NCI-H2171 (cell line): ENCODE results near the gene RALGAPB.
"Not testable (repeated sequence)": the region's sequence is repeated elsewhere in the genome, so short reads cannot be mapped to it uniquely, and the experiment has no call there.

Source experiments
- DNase-seq: peaks from one replicate; lab custom pipeline; 2025; lab: John Stamatoyannopoulos, UW

RALGAPB gene

DNA sequence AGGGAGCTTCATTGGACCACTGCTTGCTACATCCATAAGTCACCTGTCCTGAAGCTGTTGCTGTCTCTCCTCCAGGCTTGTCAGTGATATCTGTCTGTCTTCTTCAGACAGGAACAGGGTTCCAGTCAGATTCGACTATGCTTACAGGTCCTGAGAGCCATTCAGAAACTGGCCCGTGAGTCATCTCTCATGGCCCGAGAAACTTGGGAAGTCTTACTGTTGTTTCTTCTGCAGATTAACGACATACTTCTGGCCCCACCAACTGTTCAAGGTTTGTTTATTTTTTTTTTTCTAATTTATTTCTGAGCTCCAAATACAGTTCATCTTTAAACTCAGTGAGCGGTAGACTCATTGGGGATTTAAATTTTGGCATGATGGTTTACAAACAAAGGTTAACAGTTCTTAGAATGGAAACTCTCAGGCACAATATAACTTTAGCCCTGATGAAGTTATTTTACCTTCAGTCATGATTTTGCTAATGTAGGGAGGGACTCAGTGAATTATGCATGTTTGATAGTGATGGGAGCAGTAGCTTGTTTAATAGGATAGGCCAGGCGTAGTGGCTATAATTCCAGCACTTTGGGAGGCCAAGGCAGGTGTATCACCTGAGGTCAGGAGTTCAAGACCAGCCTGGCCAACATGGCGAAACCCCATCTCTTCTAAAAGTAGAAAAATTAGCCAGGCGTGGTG lies 24.7 kb downstream of the RALGAPB start:
- DNase-seq = no peak

DNA sequence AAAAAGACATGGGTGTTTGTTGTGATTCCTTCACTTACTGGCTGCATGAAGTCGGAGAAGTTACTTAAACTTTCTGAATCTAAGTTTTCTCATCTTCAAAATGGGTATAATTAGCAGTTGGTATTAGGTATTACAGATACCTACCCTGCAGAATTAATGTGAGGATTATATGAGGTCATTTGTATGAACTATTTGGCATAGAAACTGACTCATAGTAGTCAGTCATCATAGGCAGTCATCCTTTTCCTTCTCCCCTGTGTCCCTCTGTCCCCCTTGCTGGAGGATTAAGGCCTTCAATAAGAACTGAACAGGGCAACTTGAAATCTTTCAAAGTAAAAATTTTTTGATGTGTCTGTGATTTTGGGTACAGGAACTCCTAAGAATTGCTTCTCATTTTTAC lies 26.3 kb downstream of the RALGAPB start:
- no peak for DNase-seq

DNA sequence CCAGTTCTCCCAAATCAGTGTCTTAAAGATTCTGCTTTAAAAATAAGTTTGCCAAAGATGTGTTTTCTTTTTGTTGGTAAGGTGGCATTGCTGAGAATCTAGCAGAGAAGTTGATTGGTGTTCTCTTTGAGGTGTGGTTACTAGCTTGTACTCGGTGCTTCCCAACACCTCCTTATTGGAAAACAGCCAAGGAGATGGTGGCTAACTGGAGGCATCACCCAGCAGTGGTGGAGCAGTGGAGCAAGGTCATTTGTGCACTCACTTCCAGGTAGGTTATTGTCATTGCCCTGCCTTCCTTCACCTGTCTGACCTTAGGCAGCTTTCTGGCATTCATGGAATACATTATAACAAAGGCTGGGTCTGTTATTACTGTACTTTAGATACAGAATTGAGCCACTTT lies 26.7 kb downstream of the RALGAPB start:
- no peak for DNase-seq

- no peak for DNase-seq
These were observed 29.3 kb downstream of the RALGAPB start for GRCh38 chr20:38501858-38502436.

DNA sequence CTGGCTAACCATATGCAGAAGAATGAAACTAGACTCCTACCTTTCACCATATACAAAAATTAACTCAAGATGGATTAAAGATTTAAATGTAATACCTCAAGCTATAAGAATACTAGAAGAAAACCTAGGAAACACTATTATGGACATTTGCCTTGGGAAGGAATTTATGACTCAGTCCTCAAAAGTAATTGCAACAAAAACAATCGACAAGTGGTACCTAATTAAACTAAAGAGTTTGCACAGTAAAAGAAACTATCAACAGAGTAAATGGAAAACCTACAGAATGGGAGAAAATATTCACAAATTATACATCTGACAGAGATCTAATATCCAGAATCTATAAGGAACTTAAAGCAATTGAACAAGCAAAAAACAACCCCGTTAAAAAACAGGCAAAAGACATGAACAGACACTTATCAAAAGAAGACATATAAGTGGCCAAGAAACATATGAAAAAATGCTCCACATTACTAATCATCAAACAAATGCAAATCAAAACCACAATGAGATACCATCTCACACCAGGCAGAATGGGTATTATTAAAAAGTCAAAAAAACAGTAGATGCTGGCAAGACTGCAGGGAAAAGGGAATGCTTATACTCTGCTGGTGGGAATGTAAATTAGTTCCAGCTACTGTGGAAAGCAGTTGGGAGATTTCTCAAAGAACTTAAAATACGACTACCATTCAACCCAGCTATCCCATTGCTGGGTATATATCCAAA lies 31.9 kb downstream of the RALGAPB start:
- DNase-seq = no peak

DNA sequence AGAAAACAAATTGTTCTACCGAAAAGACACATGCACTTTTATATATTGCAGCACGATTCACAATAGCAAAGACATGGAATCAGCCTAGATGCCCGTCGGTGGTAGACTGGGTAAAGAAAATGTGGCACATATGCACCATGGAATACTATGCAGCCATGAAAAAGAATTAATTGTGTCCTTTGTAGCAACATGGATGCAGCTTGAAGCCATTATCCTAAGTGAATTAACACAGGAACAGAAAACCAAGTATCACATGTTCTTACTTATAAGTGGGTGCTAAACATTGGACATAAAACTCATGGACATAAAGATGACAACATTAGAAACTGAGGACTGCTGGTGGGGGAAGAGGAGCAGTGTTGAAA lies 32.4 kb downstream of the RALGAPB start:
- no peak for DNase-seq

DNA sequence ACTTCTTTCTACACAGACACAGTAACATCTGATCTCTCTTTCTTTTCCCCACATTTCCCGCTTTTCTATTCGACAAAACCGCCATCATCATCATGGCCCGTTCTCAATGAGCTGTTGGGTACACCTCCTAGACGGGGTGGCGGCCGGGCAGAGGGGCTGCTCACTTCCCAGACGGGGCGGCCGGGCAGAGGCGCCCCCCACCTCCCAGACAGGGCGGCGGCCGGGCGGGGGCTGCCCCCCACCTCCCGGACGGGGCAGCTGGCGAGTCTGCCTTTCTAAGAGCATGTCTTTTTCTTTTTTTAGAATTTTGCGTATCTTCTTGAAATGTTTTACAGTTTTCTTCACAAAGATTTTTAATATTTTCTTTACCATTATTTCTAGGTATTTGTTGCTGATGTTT lies 39.1 kb downstream of the RALGAPB start:
- DNase-seq = not testable (repeated sequence)

DNA sequence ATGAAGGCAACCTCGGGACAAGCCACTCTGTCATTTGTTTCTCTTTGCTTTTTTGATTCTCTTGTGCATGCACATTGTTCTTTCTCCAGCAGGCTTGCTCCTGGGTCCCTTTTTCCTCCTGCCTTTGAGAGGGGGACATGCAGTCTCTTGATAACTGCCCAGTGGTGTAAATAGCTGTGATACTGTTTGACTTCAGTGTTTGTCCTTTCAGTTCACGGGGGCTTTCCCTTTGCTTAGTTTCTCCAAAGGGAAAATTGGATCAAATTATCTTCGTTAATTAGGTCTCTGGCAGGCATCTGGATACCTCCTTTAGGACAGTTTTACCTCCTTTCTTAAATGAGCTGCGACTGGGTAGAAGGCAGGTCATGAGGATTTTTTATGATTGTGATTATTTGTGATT lies 41.5 kb downstream of the RALGAPB start:
- no peak for DNase-seq

- DNase-seq = no peak
These were observed 42.3 kb downstream of the RALGAPB start for GRCh38 chr20:38514947-38515346.

GRCh38 chr20:38515631-38516030 lies 43.0 kb downstream of the RALGAPB start:
- no peak for DNase-seq

GRCh38 chr20:38519426-38519825 lies 46.8 kb downstream of the RALGAPB start:
- no peak for DNase-seq

- no peak for DNase-seq
These were observed 47.6 kb downstream of the RALGAPB start for GRCh38 chr20:38520261-38520660.

GRCh38 chr20:38523697-38524096 lies 51.1 kb downstream of the RALGAPB start:
- no peak for DNase-seq

DNA sequence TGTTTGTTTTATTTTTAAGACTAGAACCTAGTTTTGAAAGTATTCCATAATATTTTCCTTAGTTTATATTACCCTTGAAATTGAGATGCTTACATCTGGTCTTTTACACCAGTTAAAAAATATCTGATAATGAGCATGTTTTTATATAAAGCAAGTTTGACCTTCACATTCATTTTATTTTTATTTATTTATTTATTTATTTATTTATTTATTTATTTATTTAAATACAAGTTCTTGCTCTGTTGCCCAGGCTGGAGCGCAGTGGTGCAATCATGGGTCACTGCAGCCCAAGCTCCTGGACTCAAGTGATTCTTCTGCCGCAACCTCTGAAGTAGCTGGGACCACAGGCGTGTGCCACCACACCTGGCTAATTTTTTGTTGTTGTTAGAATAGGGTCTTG lies 55.5 kb downstream of the RALGAPB start:
- DNase-seq = no peak

- DNase-seq = no peak
These were observed 58.4 kb downstream of the RALGAPB start for GRCh38 chr20:38531021-38531420.

GRCh38 chr20:38534756-38535155 lies 62.1 kb downstream of the RALGAPB start:
- DNase-seq = no peak

- no peak for DNase-seq
These were observed 63.7 kb downstream of the RALGAPB start for GRCh38 chr20:38536310-38536709.

GRCh38 chr20:38537176-38537575 lies 64.5 kb downstream of the RALGAPB start:
- DNase-seq = no peak

DNA sequence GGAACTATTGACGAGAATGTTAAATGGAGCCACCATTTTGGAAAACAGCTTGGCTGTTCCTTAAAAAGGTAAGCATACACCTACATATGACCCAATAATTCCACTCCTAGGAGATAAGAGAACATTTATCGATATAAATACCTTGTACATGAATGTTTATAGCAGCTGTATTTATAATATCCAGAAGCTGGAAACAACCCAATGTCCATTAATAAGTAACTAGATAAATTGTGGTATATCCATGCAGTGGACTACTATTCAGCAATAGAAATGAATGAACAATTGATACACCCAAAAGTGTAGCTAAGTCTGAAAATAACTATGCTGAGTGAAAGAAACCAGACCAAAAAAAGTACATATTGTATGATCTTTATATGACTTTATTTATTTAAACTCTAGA lies 66.1 kb downstream of the RALGAPB start:
- no peak for DNase-seq

DNA sequence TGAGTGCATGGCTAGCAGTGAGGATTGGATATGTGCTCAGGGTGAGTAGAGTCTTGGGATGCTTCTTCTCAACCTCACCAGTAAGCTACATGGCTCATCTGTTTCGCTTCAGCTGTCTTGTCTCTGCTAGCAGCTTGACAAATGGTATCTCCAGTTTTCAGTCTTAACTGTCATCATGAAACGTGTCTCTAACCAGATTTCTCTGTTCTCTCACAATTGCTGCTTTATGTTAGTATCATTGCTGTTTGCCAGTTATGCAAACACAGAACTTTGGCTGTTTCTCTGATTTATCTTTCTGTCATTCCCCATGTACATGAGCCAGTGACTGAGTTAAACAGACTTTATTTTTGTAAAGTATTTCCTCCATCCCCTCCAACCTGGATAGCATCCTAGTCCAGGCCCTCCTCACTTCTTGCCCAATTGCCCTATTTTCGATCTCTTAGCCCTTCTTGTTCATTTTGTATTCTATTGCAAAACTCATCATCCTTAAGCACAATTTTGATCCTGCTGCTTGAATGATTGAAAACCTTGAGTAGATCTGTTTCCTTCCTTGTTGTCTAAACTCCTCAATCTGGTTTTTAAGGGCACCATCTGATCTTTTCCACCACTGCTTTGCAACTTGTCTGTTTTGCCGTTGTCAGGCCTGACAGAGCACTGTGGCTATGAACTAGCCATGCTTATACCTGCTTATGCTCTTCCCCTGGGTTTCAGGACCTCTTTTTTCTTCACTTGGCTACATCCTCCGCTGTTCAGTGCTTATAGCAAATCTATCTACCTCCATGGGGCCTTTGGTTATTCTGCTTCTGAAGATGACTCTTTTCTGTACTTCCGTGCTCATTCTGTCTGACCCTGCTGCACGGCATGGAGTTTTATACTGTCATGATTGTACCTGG lies 70.6 kb downstream of the RALGAPB start:
- DNase-seq = no peak

GRCh38 chr20:38545771-38546170 lies 73.1 kb downstream of the RALGAPB start:
- DNase-seq = no peak

DNA sequence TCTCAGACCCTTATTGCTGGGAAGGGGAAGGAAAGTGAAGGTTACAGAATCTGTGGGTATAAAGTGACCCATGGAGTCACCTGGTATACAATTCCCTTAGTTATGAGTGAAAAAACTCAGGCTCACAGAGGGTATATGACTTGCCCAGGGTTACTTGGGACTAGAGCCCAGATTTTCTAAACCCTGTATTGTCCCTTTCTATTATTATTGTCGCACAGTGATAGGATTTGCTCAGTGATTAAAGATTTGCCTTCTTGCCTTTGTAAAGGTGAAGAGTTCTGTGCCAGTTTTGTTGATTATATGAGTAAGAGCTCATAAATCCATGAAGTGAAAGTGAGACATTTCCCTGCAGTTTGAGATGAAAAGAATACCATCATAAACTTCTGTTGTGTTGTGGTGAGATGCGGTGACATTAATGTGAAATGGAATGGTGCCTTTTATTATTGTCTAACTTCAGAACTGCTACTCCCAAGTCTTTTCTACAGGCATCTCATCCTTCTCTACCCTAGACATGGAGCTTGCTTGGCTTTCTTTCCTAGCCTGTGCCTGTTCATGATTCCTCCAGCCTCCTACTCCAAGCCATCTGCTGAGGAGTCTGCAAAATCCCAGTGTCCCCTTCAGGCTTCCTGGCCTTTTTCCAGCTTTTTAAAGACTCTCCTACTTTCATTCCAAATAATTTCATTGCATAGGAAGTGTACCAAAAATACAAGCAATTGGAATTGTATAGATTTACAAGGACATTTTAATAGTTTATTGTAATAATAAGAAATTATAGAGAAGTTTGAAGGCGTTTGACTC lies 74.8 kb downstream of the RALGAPB start:
- no peak for DNase-seq
